ENCODE measurements around the gene VCX. TPM values are rescaled to one million over a fixed set of nuclear protein-coding genes. Genes with fewer than 3 reads are reported as not detected.

Gene VCX
- polyA plus RNA-seq, 6 donors from 2014 or later: not detected

Other genes with a start within 250 kb of the VCX start
- gene PNPLA4, start 84.2 kb downstream of the VCX start, polyA plus RNA-seq (ENCODE audit: low read depth in 6 of 6): 10 to 100 TPM; 16.3 to 31.9 (median 20.1) TPM